ENCODE measurements around the gene KRTAP1-4.
"Not testable (repeated sequence)": the region's sequence is repeated elsewhere in the genome, so short reads cannot be mapped to it uniquely, and the experiment has no call there.

The KRTAP1-4 gene

DNA sequence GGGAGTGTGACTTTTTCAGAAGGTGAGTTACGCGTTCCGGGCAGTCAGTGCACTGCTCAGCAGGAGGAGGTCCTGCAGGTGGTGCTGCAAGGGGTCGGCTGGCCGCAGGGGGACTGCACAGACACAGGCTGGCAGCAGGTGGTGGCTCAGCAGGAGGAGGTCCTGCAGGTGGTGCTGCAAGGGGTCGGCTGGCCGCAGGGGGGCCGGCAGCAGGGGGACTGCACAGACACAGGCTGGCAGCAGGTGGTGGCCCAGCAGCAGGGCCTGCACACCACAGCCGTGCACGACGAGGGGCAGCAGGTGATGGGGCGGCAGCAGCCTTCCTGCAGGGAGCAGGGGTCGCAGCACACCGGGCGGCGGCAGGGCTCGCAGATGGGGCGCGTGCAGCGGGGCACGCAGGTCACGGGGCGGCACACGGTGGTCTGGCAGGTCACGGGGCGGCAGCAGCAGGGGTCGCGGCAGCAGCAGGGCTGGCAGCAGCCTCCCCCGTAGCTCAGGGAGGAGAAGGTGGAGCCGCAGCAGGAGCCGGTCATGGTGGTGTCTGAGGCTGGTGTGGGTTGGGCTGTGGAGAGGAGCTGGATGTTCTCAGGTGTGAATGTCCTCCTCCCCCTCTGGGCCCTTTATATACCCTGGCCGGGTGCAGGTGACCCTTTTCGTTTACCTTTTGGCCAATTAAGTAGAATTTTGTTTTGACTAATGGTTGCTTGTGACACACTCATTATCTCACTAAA is 16.9 kb upstream of the KRTAP1-4 start, which contains the start of gene KRTAP2-1:
KRTAP2-1 (minus strand) TSS at position 582 of the 731 bp plus-strand sequence; CDS start at position 533, 49 bp downstream.
- not testable (repeated sequence) for DNase-seq

DNA sequence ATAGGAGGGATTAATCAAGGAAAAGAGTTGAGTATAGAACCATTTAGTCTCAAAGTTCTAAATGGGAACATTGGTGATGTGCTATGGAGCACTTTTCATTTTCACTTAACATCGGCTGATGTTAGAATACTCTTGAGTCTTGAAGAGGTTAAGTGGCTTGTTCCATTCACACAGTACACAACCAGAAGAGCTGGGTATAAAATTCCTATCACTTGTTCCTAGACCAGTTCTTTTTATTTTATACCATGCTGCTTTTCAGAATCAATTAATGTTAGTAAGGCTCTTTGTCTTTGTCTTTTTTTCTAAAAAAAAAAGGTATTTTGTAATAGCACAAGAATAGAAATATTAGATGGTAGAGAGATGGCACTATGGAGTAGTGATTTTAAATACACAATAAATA is 13.0 kb upstream of the KRTAP1-4 start:
- DNase-seq = no peak

DNA sequence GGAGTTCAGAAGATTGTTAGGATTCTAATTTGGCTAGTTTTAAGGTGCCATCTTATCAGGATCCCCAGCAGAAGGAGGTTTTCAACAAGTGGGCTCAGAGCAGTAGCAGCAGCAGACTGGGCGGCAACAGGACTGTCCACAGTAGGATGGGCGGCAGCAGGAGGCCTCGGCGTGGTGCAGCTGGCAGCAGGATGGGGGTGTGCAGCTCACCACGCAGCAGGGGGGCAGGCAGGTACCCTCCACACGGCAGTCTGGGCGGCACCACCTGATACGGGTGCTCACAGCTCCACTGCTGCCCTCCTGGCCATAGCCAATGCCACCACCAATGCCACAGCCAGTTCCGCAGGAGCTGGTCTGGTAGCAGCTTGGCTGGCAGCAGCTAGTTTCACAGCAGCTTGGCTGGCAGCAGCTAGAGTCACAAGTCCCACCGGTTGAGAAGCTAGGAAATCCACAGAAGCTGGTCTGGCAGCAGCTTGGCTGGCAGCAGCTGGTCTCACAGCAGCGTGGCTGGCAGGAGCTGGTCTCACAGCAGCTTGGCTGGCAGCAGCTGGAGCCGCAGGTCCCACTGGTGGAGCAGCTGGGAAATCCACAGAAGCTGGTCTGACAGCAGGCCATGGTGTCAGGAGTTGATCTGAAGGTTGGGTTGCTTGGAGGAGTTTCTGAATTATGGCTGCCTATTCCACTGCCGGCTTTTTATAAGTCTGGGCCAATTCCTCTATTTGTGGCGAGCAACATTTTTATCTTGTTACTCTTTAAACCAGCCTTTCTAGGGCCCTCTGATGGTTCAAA is 11.0 kb upstream of the KRTAP1-4 start, which contains the start of gene KRTAP1-1:
KRTAP1-1 (minus strand) TSS at position 668 of the 789 bp plus-strand sequence; CDS start at position 615, 53 bp downstream.
- DNase-seq = not testable (repeated sequence)

DNA sequence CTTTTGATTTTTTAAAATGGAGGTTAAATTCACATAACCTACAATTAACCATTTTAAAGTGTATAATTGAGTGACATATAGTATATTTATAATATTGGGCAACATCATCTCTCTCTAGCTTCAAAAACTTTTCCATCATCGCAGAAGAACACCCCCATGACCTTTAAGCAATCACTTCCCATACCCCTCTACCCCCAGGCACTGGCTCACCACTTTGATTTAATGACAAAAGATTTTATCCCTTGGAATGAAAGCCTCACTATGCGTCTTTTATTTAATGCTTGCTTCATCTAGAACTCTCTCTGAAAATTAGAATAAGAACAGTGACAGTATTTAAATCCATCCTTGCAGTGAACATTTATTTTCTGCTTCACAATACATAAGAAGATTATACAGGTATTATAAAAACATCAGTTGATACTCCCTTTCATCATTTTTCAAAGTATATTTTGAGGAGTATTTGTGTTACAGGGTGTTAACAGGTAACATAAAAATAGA is 7.9 kb upstream of the KRTAP1-4 start:
- no peak for DNase-seq

DNA sequence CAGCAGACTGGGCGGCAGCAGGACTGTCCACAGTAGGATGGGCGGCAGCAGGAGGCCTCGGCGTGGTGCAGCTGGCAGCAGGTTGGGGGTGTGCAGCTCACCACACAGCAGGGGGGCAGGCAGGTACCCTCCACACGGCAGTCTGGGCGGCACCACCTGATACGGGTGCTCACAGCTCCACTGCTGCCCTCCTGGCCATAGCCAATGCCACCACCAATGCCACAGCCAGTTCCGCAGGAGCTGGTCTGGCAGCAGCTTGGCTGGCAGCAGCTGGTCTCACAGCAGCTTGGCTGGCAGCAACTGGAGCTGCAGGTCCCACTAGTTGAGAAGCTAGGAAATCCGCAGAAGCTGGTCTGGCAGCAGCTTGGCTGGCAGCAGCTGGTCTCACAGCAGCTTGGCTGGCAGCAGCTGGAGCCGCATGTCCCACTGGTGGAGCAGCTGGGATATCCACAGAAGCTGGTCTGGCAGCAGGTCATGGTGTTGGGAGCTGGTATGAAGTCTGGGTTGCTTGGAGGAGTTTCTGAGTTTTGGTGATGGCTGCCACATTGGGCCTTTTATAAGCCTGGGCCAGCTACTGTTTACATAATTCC is 4.4 kb upstream of the KRTAP1-4 start, which contains the start of gene KRTAP1-3:
KRTAP1-3 (minus strand) TSS at position 529 of the 590 bp plus-strand sequence; CDS start at position 476, 53 bp downstream.
- DNase-seq = not testable (repeated sequence)

DNA sequence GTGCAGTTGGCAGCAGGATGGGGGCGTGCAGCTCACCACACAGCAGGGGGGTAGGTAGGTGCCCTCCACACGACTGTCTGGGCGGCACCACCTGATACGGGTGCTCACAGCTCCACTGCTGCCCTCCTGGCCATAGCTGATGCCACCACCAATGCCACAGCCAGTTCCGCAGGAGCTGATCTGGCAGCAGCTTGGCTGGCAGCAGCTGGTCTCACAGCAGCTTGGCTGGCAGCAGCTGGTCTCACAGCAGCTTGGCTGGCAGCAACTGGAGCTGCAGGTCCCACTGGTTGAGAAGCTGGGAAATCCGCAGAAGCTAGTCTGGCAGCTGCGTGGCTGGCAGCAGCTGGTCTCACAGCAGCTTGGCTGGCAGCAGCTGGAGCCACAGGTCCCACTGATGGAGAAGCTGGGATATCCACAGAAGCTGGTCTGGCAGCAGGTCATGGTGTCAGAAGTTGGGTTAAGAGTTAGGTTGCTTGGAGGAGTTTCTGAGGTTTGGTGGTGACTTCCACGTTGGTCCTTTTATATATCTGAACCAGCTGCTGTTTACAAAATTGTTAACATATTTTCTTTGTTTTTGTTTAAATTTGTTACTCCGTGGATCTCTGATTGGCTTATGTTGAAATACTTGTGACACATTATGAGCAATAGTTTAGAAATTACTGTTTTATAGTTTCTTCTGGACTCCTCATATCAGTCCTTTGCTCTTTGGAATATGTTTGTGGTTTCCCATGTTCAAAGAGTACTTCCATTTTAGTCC is 3.1 kb downstream of the KRTAP1-4 start, which contains the start of gene KRTAP1-5:
KRTAP1-5 (minus strand) TSS at position 494 of the 757 bp plus-strand sequence; CDS start at position 441, 53 bp downstream.
- DNase-seq = no peak

DNA sequence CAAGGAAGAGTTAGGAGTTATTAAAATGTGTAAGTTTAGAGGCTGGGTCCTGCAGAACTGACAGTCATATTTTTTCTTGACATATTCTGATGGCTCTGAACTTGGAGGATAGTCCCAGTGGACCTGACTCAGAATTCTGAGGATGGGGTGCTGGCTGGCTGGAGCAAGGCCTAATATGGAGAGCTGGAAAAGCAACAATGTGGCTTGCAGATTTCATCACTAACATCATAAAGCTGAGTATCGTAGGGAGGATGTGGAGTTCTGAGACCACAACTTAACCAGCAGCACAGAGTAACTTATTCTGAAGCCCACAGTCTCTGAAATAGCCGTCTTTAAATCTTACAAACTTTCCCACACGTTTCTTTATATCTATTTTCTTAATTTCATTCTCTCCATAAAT is 5.3 kb downstream of the KRTAP1-4 start:
- no peak for DNase-seq

DNA sequence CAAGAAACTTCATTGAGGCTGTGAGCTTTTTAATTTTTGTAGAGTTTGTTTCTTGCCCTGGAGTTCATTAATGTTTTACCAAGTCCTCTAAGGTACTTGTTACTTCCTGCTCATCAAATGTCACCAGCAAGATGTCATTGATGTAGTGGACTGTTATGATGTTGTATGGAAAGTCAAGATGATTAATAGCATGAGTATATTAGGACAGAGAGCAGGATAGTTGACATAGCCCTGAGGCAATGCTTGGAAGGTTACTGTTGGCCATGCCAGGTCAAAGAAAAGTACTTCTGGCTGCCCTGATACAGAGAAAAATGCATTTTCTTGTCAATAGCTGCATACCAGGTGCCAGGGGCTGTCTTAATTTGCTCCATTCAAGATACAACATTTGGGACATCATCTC is 9.7 kb downstream of the KRTAP1-4 start:
- DNase-seq = no peak

DNA sequence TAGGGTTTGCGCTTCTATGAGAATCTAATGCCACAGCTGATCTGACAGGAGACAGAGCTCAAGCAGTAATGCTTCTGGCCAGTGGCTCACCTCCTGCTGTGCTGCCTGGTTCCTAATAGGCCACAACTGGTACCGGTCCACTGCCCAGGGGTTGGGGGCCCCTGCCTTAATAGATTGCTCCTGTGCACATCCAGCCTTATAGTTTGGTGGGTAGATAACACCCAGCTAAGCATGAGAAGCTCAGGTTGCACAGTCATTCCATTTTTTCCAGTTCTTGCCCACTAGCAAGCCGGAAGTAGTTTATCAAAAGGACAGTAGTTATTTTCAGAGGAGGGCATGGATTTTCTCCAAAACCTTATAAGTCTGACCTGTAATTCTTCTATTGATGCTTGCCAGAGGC is 10.6 kb downstream of the KRTAP1-4 start:
- no peak for DNase-seq

DNA sequence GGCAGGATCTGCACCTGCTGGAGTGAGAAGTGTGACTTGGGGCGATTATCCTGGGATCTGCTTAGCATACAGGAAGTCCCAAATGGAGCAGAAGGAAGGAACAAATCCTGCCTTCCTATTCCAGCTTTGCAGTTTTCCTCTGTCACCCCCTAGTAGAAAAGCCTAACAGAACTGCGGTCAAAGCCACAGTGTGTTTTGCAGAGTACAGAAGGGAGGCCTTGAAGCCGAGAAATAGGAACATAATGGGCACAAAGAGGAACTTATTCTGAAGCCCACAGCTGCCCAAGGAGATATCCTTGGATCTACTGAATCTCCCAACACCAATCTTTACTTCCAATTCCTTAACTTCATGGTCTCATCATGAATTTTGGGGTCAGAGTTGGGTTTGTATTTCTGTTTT is 11.5 kb downstream of the KRTAP1-4 start:
- no peak for DNase-seq

DNA sequence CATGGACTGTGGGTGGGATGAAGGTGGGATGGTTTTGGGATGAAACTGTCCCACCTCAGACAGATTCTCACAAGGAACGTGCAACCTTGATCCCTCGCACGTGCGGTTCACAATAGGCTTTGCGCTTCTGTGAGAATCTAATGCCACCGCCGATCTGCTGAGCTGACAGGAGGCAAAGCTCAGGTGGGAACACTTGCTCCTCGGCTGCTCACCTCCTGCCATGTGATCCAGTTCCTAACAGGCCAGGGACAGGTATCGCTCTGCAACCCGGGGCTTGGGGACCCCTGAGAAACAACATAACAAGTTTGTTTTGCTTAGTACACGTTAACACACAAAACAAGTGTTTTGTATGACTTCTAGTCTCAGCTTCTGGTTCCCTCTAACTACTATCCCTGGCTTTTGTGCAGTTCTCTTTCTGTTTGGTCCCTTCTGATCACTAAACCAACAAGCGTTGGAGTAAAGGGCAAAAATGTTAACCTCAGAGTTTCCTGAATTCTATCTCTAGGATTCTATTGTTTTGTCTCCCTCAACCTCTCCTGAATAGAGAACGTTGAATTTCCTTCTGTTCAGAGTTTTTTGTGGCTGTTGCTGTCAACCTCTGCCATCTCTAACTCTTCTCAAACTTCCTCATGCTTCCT is 13.3 kb downstream of the KRTAP1-4 start:
- no peak for DNase-seq

DNA sequence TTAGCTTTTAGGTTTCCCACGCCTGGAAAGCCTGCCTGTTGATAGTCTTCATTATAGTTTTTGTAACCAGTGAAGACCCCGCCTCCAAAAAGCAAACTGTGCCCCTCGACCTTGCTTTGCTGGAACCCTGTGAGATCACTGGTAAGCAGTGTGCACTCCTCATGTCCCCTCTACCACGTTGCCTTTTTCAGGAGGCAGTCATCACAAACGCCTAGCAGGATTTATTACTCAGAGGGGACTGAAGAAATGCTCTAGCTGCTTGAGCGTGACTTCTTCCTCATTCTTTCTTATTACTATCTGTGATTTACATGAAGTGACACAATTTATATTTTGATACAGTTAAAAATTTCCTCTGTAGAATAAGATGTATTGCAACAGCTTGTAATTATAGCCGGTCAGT is 14.5 kb downstream of the KRTAP1-4 start:
- DNase-seq = no peak

DNA sequence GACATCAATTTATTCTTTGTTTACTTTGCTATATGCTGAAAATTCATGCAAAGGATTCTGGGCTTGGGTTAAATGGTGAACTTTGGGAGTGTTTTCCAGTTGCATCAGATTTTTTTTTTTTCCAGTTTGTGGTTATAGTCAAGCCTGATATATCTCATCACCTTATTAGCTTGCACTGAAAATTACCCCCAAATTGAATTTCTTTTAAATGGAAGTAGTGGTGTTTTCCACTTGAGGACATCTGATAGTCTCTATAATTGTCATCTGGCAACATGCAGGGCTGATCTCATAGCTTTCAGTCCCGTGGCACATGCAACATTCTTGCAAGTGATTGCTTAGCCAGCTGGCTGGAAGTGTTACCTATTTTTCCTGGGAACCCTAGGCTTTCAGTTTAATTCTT is 16.4 kb downstream of the KRTAP1-4 start:
- DNase-seq = no peak

DNA sequence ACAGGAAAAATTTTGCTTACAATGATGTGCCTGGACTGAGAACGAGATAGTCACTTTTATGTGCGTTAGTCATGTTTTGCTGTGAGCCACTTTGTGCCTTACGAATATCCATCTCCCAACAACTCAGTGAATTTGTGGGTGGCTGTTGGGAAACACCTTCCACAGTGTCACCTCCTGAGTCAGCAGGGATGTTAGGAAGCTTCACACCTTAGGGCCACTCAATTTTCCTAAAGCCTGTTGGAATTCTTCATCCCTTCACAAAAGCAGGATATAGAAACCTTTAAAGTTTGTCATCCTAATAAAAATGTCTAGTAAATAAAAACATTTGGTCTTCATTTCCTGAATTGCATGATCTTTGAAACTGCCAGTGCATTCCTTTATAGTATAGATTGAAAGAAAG is 16.8 kb downstream of the KRTAP1-4 start:
- no peak for DNase-seq

DNA sequence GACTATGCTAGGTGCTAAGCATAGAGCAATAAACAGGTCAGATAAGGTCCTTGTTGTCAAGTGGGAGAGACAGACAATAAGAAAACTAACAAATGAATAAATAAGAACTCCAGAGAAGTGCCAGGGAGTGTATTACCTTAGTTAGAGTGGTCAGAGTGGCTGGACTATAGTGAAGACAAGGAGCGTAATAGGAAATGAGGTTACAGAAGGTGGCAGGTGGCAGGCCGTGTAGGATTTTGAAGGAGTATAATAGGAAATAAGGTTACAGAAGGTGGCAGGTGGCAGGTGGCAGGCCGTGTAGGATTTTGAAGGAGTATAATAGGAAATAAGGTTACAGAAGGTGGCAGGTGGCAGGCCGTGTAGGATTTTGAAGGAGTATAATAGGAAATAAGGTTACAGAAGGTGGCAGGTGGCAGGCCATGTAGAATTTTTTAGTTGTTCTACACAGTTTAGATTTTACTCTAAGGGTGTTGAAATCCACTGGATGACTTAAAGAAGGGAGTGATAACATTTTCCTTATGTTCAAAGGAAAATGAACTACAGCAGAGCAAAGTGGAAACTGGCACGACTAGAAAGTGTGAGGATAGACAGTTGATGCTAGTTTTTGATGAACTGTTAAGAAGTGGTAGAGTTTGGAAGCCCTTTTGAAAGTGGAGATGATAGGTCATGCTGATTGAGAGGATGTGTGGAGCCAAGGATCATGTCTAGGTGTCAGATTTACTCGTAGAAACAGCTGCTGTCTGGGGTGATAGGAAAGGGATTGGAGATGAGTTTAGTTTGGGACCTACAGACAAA is 17.5 kb downstream of the KRTAP1-4 start:
- no peak for DNase-seq

DNA sequence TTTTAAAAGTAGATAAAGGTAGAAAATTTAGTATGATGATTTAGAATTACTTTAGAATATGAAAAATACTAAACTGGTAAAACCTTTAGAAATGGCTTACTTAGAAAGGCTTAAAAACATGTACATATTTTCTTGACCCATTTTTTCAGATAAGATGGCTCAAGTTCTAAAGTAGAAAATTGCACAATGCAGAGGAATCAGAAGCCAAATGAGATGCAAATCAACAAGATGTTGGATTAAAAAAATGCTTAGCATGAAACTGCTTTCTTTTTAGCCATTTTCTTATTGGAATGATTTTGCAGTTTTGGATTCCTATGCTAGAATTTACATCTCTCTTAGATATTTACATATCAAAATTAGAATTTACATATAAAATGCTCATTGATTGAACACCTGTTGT is 19.6 kb downstream of the KRTAP1-4 start:
- DNase-seq = no peak

DNA sequence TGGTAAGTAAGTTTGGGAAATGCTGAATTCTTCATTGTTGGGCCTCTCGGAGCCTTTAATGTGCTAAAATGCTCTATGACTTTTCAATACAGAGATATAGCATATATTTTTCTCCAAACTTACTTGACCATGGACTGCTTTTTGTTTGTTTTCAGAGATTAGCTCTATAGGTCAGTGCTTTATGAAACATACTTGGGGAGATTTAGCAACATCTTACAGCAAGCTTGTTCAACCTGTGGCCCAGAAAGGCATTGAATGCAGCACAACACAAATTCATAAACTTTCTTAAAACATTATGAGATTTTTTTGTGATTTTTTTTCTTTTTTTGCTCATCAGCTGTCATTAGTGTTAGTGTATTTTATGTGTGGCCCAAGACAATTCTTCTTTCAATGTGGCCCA is 20.1 kb downstream of the KRTAP1-4 start:
- no peak for DNase-seq

DNA sequence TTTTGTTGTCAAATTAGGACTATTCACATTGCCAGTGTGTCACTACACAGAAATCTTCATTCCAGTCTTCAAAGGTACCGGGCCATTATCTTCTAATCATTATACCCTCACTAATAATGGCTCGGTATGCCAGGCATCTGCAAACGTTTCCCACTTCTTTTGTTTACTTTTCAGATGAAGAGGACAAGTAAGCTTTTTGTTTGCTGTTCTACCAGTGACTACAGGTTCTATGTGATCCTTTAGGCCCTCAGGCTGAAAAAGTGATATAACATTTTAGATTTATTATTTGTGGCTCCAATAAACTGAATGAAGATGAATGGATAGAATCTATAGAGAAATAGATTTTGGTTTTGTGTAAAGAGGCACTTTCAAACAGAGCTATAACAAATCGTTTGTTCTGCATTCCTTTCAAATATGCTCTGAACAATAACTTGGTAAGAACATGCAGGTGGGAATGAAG is 20.7 kb downstream of the KRTAP1-4 start:
- no peak for DNase-seq

DNA sequence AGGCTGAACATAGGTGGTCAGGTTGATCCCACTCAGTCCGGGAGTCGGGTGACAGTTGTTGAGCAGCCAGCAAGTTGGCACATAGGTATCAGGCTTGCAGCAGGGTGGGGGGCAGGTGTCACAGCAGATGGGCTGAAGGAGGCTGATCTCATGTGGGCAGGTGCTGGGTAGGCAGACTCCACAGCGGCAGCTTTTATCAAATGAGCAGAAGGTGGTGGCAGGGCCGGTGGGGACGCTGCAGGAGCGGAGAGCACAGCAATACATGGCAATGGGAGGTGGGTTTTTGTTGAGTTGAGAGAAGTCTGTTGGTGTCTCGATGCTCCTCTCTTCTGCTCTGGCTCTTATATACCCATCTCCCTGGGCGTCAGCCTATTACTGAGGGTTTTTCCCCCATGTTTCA is 21.2 kb downstream of the KRTAP1-4 start, which contains the start of gene KRTAP3-1:
KRTAP3-1 (minus strand) TSS at position 318 of the 400 bp plus-strand sequence; CDS start at position 264, 54 bp downstream.
- no peak for DNase-seq

DNA sequence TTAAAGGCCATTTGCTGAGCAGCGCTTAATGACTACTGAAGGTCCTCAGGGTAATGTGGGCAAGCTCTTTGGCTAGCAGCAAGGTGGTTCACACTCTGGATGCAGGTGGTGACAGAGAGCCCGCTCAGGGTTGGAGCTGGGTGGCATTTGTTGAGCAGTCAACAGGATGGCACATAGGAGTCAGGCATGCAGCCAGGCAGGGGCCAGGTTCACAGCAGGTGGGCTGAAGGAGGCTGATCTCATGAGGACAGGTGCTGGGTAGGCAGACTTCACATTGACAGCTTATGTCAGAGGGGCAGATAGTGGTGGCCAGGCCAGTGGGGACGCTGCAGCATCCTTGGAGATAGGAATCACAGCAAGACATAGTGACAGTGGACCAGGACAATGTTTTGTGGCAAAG is 25.6 kb downstream of the KRTAP1-4 start:
- DNase-seq = no peak

DNA sequence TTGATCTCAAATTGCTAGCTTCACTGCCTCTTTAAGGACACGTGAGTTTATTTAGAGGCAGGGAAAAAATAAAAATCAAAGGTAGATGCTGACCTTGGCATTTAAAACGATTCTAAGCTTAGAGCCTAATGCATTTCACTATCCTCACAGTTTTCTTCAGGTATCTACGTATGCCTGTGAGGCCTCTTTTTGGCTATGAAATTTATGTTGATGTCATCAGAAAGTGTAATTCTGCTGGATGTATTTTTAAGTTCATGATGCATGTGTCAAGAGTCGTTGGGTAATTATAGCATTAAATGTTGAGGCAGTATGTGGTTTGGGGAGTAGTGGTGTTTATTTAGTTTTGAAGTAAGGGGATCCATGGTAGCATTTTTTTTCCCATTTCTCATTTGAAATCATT is 26.1 kb downstream of the KRTAP1-4 start:
- no peak for DNase-seq
